Prostate gland (tissue), 2 donors: ENCODE results near the gene SMG5. TPM values are rescaled to one million over a fixed set of nuclear protein-coding genes. Genes with fewer than 3 reads are reported as not detected.

Experiments
- DNase-seq: peaks from one replicate; pipeline ENCODE4 v3.0.0-alpha.2; 2019; ENCODE audit warnings: low spot score
- H3K27ac ChIP-seq, 2 donors: fragments of 200-600 bp; sonication (generic); 2 replicates each; pipeline ENCODE4 v1.5.1; 2017 to 2019
- H3K27me3 ChIP-seq: fragments of 200-600 bp; sonication (generic); replicated peaks from 2 replicates; pipeline ENCODE4 v1.5.1; 2019; ENCODE audit not compliant: insufficient read depth
- H3K36me3 ChIP-seq, 2 donors: fragments of 200-600 bp; sonication (generic); 1 replicate in 1 of 2; 2 replicates in 1 of 2; pipeline versions ENCODE4 v1.5.1 to v1.8.1; 2017 to 2019
- H3K4me1 ChIP-seq: fragments of 200-600 bp; sonication (generic); replicated peaks from 2 replicates; pipeline ENCODE4 v1.5.1; 2019
- H3K4me3 ChIP-seq, 2 donors: fragments of 200-600 bp; sonication (generic); 2 replicates each; pipeline ENCODE4 v1.5.1; 2017 to 2019
- H3K9me3 ChIP-seq: fragments of 200-600 bp; sonication (generic); 2 replicates; pipeline ENCODE4 v1.5.1; 2017
- CTCF ChIP-seq, 4 experiments: fragments of 200-600 bp in 2 of 4; fragments of 450-650 bp in 2 of 4; sonication (generic) in 2 of 4; IDR thresholded peaks; 1 replicate in 3 of 4; 2 replicates in 1 of 4; pipeline ENCODE4 v1.5.1; 2016 to 2019; ENCODE audit warnings: antibody characterized with exemption in 4 of 4, mild to moderate bottlenecking in 2 of 4, moderate library complexity in 2 of 4
- POLR2A ChIP-seq: fragments of 450-650 bp; IDR thresholded peaks from one replicate; pipeline ENCODE4 v1.6.1; 2016; ENCODE audit warnings: antibody characterized with exemption, mild to moderate bottlenecking
- POLR2AphosphoS5 ChIP-seq: sonication (generic); formaldehyde crosslinking; IDR thresholded peaks from one replicate; pipeline ENCODE4 v1.6.1; 2017; ENCODE audit warnings: antibody characterized with exemption
- WGBS: methylation state at CpG from one replicate; pipeline ENCODE4 v1.1.5; 2018; 5-methylcytosine and 5-hydroxymethylcytosine counted together
- intact Hi-C: fragments of 100-400 bp; cut with DNase I; formaldehyde crosslinking; loops from one replicate; pipeline ENCODE4 v1.14.2; 2022
- total RNA-seq, 2 donors: library from RNA; depleted of rRNA; stranded (reverse); fragments of >200 nt; gene quantifications; one replicate each; pipeline ENCODE4 v1.1.0, GENCODE V29; 2016

The SMG5 gene
- total RNA-seq, 2 donors from 2014 or later, result 49.1 to 113 TPM

DNA sequence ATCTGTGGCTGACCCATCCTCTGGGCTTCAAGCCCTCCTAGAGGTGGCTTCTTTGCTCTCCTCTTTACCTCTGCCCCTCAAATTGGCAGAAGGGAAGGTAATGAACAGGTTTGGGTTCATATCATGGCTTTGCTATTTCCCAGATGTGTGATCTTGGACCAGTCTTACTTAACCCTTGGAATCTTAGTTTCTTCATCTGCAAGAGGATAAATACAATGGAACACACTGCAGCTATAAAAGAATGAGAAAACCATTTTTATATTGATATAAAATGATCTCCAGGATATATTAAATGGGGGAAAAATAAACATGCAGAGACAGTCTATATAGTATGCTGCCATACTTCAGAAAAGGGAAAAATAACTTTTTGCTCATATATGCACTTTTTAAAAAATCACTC lies 7.2 kb upstream of the SMG5 start:
- H3K4me1 ChIP-seq, result peaks cover 11% of the 10 kb centered on the region

DNA sequence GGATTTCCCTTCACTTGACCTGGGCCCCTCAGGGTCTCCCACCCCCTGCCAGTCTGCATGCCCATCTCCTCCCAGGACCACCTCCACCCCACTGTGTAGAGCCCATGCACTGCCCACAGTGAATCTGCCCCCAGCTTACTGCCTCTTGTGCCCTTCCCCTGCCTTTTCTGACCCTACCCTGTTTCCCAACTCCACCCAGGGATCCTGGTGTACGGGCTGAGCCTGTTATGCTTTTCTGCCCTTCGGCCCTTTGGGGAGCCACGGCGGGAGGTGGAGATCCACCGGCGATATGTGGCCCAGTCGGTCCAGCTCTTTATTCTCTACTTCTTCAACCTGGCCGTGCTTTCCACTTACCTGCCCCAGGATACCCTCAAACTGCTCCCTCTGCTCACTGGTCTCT lies 3.4 kb upstream of the SMG5 start:
- Histone ChIP-seq H3K27ac (peak overlapping the region; percentile 88 to 93), H3K4me3 (peak overlapping the region in 1 of 2 donors; percentile 46), H3K4me1 (no peaks in the 10 kb centered on the region), H3K36me3 (no peaks in the 10 kb centered on the region), H3K9me3 (no peaks in the 10 kb centered on the region), H3K27me3 (no peaks in the 10 kb centered on the region)
- intact Hi-C loops, result no loop called here
- DNase-seq, result no peak
- no peak for TF ChIP-seq POLR2AphosphoS5
- WGBS, result 94% methylated on average over 8 of the region's 8 CpGs

More for the DNA sequence above, 7.2 kb upstream of the SMG5 start:
- H3K9me3 ChIP-seq, result no peaks in the 10 kb centered on the region
- peak; percentile 62 for TF ChIP-seq POLR2AphosphoS5
- TF ChIP-seq POLR2A, result no peak
- no peak for TF ChIP-seq CTCF (IDR thresholded peaks at IDR 0.05)
- H3K27ac ChIP-seq, result peak overlapping the region in 1 of 2 donors; percentile 93
- no peak for DNase-seq
- H3K27me3 ChIP-seq, result no peaks in the 10 kb centered on the region
- peak overlapping the region in 1 of 2 donors; percentile 40 for H3K4me3 ChIP-seq
- no peaks in the 10 kb centered on the region for H3K36me3 ChIP-seq
- intact Hi-C loops, result no loop called here

GRCh38 chr1:156285437-156285836 lies 2.8 kb upstream of the SMG5 start:
- intact Hi-C loops, result no loop called here
- peak overlapping the region; percentile 88 to 93 for H3K27ac ChIP-seq
- WGBS, result 89% methylated on average over 18 of the region's 21 CpGs

DNA sequence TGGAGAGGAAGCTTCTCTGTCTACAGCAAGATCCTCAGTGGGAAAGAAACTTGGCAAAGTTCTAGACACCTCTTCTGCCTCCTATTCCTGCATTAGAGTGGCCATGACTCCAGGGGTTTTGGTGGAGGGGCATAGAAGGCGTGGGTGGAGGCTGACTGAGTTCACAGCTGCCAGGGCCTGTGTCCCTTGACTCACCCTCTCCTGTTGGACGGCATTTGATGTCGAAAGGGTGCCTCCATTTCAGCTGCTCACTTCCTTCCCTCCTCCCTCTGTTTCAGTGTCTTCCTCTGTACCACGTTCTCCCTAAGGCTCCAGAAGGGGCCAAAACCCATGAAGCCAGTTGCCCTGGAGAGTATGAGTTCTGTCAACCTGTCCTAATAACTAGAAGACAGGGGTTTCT lies 2.1 kb upstream of the SMG5 start:
- 49% methylated on average over 4 of the region's 4 CpGs for WGBS
- TF ChIP-seq CTCF (IDR thresholded peaks at IDR 0.05) (no peak), POLR2AphosphoS5 (no peak), POLR2A (no peak)

More at GRCh38 chr1:156285437-156285836, 2.8 kb upstream of the SMG5 start:
- DNase-seq, result no peak
- Histone ChIP-seq H3K9me3 (no peaks in the 10 kb centered on the region), H3K27me3 (no peaks in the 10 kb centered on the region), H3K36me3 (no peaks in the 10 kb centered on the region), H3K4me1 (no peaks in the 10 kb centered on the region), H3K4me3 (peak overlapping the region; percentile 32 to 46)
- no peak for TF ChIP-seq CTCF (IDR thresholded peaks at IDR 0.05)
- TF ChIP-seq POLR2AphosphoS5, result no peak
- no peak for TF ChIP-seq POLR2A

GRCh38 chr1:156284112-156284511 lies 1.5 kb upstream of the SMG5 start, which contains the start of gene TMEM79:
TSS of gene TMEM79 (plus strand) at chr1:156284325. CDS start at chr1:156285227, 902 bp downstream.
- peak; percentile 67 for DNase-seq
- no peaks in the 10 kb centered on the region for H3K9me3 ChIP-seq
- TF ChIP-seq CTCF (IDR thresholded peaks at IDR 0.05), result no peak
- TF ChIP-seq POLR2A, result peak; percentile 66
- TF ChIP-seq POLR2AphosphoS5, result peak; percentile 85
- H3K4me3 ChIP-seq, result peak within 1 kb of the TSS; percentile 84 to 95
- 47% methylated on average over 7 of the region's 7 CpGs for WGBS
- H3K36me3 ChIP-seq, result no peaks in the 10 kb centered on the region
- intact Hi-C loops, result no loop called here
- H3K4me1 ChIP-seq, result no peaks in the 10 kb centered on the region
- peak within 1 kb of the TSS; percentile 88 to 93 for H3K27ac ChIP-seq
- no peaks in the 10 kb centered on the region for H3K27me3 ChIP-seq

More for the DNA sequence above, 2.1 kb upstream of the SMG5 start:
- H3K27me3 ChIP-seq, result no peaks in the 10 kb centered on the region
- peak overlapping the region; percentile 32 to 46 for H3K4me3 ChIP-seq
- H3K4me1 ChIP-seq, result no peaks in the 10 kb centered on the region
- H3K9me3 ChIP-seq, result no peaks in the 10 kb centered on the region
- peak overlapping the region; percentile 88 to 93 for H3K27ac ChIP-seq
- intact Hi-C loops, result no loop called here
- no peaks in the 10 kb centered on the region for H3K36me3 ChIP-seq
- DNase-seq, result no peak
